ENCODE data around the gene ADCY2. TPM values are rescaled to one million over a fixed set of nuclear protein-coding genes. Genes with fewer than 3 reads are reported as not detected.

Gene ADCY2
- total RNA-seq, 1 donor from 2014 or later = 18.4 TPM

DNA sequence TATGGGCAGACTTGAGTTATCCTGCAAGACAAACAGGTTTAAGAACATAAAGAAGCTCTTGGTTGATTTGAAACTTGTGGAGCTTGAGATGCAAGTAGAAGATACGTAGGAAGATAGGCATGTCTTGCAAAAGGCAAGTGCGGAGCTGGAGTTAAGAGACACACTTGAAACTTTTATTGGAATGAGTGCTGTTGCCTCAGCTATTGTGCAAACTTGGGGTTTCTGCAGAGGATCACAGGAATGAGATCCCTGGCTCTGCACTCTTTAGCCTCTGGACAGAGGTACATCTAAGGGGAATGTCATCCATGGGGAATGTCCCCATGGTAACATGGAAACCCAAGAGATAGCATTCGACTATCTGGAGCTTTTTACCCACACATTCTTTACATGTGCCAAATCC, 121.1 kb downstream of the ADCY2 start:
- H3K9me3 ChIP-seq = no peaks in the 10 kb centered on the region
- no peaks in the 10 kb centered on the region for H3K36me3 ChIP-seq
- no peaks in the 10 kb centered on the region for H3K27me3 ChIP-seq
- H3K4me3 ChIP-seq = no peak overlapping the region
- intact Hi-C loops (cut with DNase I) = no loop called here
- no peaks in the 10 kb centered on the region for H3K4me1 ChIP-seq
- H3K27ac ChIP-seq = no peak overlapping the region
- no peak for DNase-seq (ENCODE audit: extremely low spot score in 2 of 2)
- TF ChIP-seq, protein P1, sequence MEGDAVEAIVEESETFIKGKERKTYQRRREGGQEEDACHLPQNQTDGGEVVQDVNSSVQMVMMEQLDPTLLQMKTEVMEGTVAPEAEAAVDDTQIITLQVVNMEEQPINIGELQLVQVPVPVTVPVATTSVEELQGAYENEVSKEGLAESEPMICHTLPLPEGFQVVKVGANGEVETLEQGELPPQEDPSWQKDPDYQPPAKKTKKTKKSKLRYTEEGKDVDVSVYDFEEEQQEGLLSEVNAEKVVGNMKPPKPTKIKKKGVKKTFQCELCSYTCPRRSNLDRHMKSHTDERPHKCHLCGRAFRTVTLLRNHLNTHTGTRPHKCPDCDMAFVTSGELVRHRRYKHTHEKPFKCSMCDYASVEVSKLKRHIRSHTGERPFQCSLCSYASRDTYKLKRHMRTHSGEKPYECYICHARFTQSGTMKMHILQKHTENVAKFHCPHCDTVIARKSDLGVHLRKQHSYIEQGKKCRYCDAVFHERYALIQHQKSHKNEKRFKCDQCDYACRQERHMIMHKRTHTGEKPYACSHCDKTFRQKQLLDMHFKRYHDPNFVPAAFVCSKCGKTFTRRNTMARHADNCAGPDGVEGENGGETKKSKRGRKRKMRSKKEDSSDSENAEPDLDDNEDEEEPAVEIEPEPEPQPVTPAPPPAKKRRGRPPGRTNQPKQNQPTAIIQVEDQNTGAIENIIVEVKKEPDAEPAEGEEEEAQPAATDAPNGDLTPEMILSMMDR (IDR thresholded peaks at IDR 0.05) = no peak
- no peak for TF ChIP-seq POLR2A (IDR thresholded peaks at IDR 0.05)
- TF ChIP-seq POLR2AphosphoS5 (IDR thresholded peaks at IDR 0.05; ENCODE audit: insufficient read depth in 1 of 2, low read depth in 1 of 2) = no peak

DNA sequence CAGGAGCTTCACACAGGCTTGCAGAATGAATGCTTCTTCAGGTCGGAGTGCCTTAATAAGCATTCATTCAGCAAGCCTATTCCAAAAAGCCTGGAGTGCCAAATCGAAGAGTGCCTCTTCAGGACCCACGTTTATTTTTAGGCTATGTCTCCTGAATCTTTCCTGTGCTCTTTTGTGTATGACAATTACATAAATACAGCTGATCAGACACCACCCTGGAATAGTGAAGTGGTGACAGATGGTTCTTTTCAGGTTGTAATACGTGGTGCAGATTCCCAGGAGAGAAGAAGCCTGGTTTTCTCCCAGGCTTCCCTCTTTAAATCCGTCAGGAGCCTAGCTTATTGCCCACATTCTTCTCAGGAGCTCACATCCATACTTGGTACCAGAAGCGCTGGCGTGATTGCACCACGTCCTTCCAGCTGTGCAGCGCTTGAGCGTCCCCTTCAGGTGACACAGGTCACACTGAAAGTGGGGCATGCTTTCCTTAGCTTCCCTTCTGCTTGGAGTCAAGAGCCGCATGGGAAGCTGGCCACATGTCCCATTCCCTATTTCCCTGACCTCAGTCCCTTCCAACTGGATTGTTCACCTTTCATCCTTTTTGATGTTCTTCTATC, 123.1 kb downstream of the ADCY2 start:
- Histone ChIP-seq H3K27ac (no peak overlapping the region), H3K36me3 (no peaks in the 10 kb centered on the region), H3K4me3 (no peak overlapping the region), H3K4me1 (no peaks in the 10 kb centered on the region), H3K27me3 (no peaks in the 10 kb centered on the region), H3K9me3 (no peaks in the 10 kb centered on the region)
- DNase-seq (ENCODE audit: extremely low spot score in 2 of 2) = no peak
- intact Hi-C loops (cut with DNase I) = no loop called here
- TF ChIP-seq, protein P1 (IDR thresholded peaks at IDR 0.05) = no peak
- no peak for TF ChIP-seq POLR2A (IDR thresholded peaks at IDR 0.05)
- TF ChIP-seq POLR2AphosphoS5 (IDR thresholded peaks at IDR 0.05; ENCODE audit: insufficient read depth in 1 of 2, low read depth in 1 of 2) = no peak

DNA sequence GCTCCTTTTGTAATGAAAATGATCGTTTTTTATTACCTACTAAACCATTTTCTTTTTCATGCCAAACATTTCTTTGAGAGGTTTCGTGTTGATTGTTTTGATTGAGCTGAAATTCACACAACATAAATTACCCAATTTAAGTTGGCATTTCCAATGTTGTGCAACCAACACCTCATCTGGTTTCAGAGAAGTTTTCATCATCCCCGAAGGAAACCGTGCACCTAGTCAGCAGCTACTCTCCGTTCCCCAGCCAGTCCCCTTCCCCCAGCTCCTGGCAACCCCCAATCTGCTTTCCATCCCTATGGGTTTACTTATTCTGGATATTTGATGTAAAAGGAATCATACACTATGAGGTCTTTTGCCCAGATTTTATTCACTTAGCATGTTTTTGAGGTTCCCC, 123.6 kb downstream of the ADCY2 start:
- Histone ChIP-seq H3K4me3 (no peak overlapping the region), H3K9me3 (no peaks in the 10 kb centered on the region), H3K4me1 (no peaks in the 10 kb centered on the region), H3K27me3 (no peaks in the 10 kb centered on the region), H3K27ac (no peak overlapping the region), H3K36me3 (no peaks in the 10 kb centered on the region)
- no peak for TF ChIP-seq POLR2AphosphoS5 (IDR thresholded peaks at IDR 0.05; ENCODE audit: insufficient read depth in 1 of 2, low read depth in 1 of 2)
- TF ChIP-seq, protein P1 (IDR thresholded peaks at IDR 0.05) = no peak
- TF ChIP-seq POLR2A (IDR thresholded peaks at IDR 0.05) = no peak
- DNase-seq (ENCODE audit: extremely low spot score in 2 of 2) = no peak
- intact Hi-C loops (cut with DNase I) = no loop called here

DNA sequence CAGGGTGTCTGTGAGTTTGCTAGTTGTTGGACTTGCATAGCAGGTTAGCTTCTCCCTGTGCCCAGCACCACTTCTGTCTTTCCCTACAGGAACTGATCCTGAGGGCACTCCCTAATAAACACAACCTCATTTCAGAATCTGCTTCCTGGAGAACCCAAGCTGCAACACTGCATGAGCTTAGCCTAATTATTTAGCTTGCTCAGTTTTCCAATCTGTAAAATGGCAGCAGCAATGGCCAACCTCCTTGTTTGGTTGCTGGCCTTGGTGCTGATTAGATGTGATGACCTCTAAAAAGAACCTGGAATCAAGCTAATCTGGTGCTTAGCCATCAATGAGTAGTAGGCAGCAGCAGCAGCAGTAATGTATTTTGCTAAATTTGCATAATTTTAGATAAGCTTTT, 133.9 kb downstream of the ADCY2 start:
- Histone ChIP-seq H3K4me3 (no peak overlapping the region), H3K27me3 (no peaks in the 10 kb centered on the region), H3K27ac (no peak overlapping the region), H3K4me1 (no peaks in the 10 kb centered on the region), H3K9me3 (no peaks in the 10 kb centered on the region), H3K36me3 (no peaks in the 10 kb centered on the region)
- intact Hi-C loops (cut with DNase I) = no loop called here
- TF ChIP-seq POLR2AphosphoS5 (IDR thresholded peaks at IDR 0.05; ENCODE audit: insufficient read depth in 1 of 2, low read depth in 1 of 2) = no peak
- TF ChIP-seq, protein P1 (IDR thresholded peaks at IDR 0.05) = no peak
- no peak for TF ChIP-seq POLR2A (IDR thresholded peaks at IDR 0.05)
- no peak for DNase-seq (ENCODE audit: extremely low spot score in 2 of 2)

DNA sequence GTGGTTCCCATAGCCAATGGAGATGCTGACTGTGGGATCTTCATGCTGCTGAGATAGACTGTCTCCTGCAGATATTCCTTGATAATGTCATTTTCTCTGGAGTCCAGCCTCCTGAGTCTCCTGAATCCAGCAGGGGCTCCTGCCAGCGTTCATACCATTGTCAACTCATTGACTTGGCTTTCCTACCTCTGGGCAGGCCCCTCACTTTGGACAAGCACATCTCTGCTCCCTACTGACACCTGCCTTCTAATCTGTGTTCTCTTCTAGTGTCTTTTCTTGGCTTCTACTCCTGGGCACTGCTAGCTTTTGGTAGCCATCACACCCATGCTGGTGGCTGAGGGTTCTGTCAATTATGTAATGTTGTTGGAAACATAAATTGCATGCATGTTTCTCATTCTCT, 138.0 kb downstream of the ADCY2 start:
- Histone ChIP-seq H3K36me3 (no peaks in the 10 kb centered on the region), H3K27me3 (no peaks in the 10 kb centered on the region), H3K27ac (no peak overlapping the region), H3K4me3 (no peak overlapping the region), H3K9me3 (no peaks in the 10 kb centered on the region), H3K4me1 (no peaks in the 10 kb centered on the region)
- DNase-seq (ENCODE audit: extremely low spot score in 2 of 2) = no peak
- intact Hi-C loops (cut with DNase I) = no loop called here
- TF ChIP-seq POLR2AphosphoS5 (IDR thresholded peaks at IDR 0.05; ENCODE audit: insufficient read depth in 1 of 2, low read depth in 1 of 2) (no peak), POLR2A (IDR thresholded peaks at IDR 0.05) (no peak)
- TF ChIP-seq, protein P1 (IDR thresholded peaks at IDR 0.05) = no peak
